ENCODE measurements around the gene VPS39.

VPS39 gene

DNA sequence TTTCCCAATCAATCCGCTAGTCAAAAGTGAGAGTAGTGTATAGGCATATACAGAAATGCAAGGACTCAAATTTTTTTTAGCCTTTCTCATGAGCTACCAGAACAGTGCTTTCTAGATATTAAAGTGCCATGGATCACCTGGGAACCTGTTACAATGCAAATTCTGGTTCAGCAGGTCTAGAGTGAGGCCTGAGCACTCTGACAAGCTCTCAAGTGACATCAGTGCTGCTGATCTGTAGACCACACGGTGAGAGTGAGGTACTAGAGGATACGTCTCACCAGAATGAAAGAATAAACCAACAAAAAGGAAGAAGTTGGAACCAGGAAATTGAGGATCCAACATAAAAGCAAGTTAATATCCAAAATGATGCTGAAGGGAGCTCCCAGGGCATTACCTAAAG lies 97.7 kb downstream of the VPS39 start:
- Histone ChIP-seq H3K9ac (ENCODE audit: low read length) (no peak overlapping the region), H3K27ac (ENCODE audit: low read length) (no peak overlapping the region), H3K9me2 (replicated peaks; ENCODE audit: insufficient read depth, low read length) (no peaks in the 10 kb centered on the region), H3K79me2 (ENCODE audit: low read length) (no peaks in the 10 kb centered on the region), H3K4me2 (ENCODE audit: low read depth, low read length) (no peak overlapping the region), H3K27me3 (replicated peaks; ENCODE audit: insufficient read depth, low read length) (no peaks in the 10 kb centered on the region), H3K36me3 (replicated peaks; ENCODE audit: insufficient read depth, low read length) (no peaks in the 10 kb centered on the region), H3F3A (ENCODE audit: insufficient read depth, low read length) (no peaks in the 10 kb centered on the region), H3K9me3 (replicated peaks; ENCODE audit: insufficient read depth, low read length) (no peaks in the 10 kb centered on the region), H2AFZ (ENCODE audit: low read length) (no peak overlapping the region), H3K4me1 (ENCODE audit: low read length) (peaks cover 6% of the 10 kb centered on the region; the same call in 1 of the 2 replicates), H4K20me1 (ENCODE audit: insufficient read depth, low read length) (no peaks in the 10 kb centered on the region), H3K4me3 (ENCODE audit: low read length) (no peak overlapping the region)
- DNase-seq = no peak
- TF ChIP-seq EZH2 (optimal IDR thresholded peaks at IDR 0.05; ENCODE audit: low read depth, low read length) = no peak
- no peak for TF ChIP-seq CTCF (IDR thresholded peaks at IDR 0.05; ENCODE audit: low read length)
- TF ChIP-seq EZH2phosphoT487 (IDR thresholded peaks at IDR 0.05; ENCODE audit: low read length) = no peak

- Histone ChIP-seq H3K4me3 (ENCODE audit: low read length) (no peak overlapping the region), H3K9me2 (replicated peaks; ENCODE audit: insufficient read depth, low read length) (no peaks in the 10 kb centered on the region), H3K4me2 (ENCODE audit: low read depth, low read length) (no peak overlapping the region), H2AFZ (ENCODE audit: low read length) (no peak overlapping the region), H4K20me1 (ENCODE audit: insufficient read depth, low read length) (no peaks in the 10 kb centered on the region), H3F3A (ENCODE audit: insufficient read depth, low read length) (no peaks in the 10 kb centered on the region), H3K4me1 (ENCODE audit: low read length) (peaks cover 6% of the 10 kb centered on the region; the same call in 1 of the 2 replicates), H3K27me3 (replicated peaks; ENCODE audit: insufficient read depth, low read length) (no peaks in the 10 kb centered on the region), H3K27ac (ENCODE audit: low read length) (no peak overlapping the region), H3K36me3 (replicated peaks; ENCODE audit: insufficient read depth, low read length) (no peaks in the 10 kb centered on the region), H3K79me2 (ENCODE audit: low read length) (no peaks in the 10 kb centered on the region), H3K9me3 (replicated peaks; ENCODE audit: insufficient read depth, low read length) (no peaks in the 10 kb centered on the region), H3K9ac (ENCODE audit: low read length) (no peak overlapping the region)
- no peak for DNase-seq
- TF ChIP-seq EZH2phosphoT487 (IDR thresholded peaks at IDR 0.05; ENCODE audit: low read length) = no peak
- no peak for TF ChIP-seq EZH2 (optimal IDR thresholded peaks at IDR 0.05; ENCODE audit: low read depth, low read length)
- TF ChIP-seq CTCF (IDR thresholded peaks at IDR 0.05; ENCODE audit: low read length) = no peak
Measured at GRCh38 chr15:42108806-42109205, 99.3 kb downstream of the VPS39 start.

All from MM.1S (cell line).